NT2/D1 (cell line): ENCODE results near the gene FNDC1.

Experiments
- DNase-seq: peaks from one replicate; pipeline ENCODE4 v3.0.0-alpha.2; 2011; ENCODE audit warnings: low read depth, low spot score
- H3K27me3 ChIP-seq: 2 replicates; pipeline ENCODE4 v1.6.0; 2011; ENCODE audit warnings: mild to moderate bottlenecking; ENCODE audit not compliant: insufficient read length, insufficient read depth
- H3K36me3 ChIP-seq: 2 replicates; pipeline ENCODE4 v1.6.1; 2011; ENCODE audit warnings: mild to moderate bottlenecking, low read length, mixed read lengths; ENCODE audit not compliant: insufficient read depth, insufficient read length
- H3K4me1 ChIP-seq: 2 replicates; pipeline ENCODE4 v1.5.1; 2011; ENCODE audit not compliant: insufficient read depth, insufficient read length
- H3K4me3 ChIP-seq: 2 replicates; pipeline ENCODE4 v1.5.1; 2011; ENCODE audit warnings: low read depth; ENCODE audit not compliant: insufficient read length
- H3K9ac ChIP-seq: 2 replicates; pipeline ENCODE4 v1.6.0; 2011; ENCODE audit warnings: low read depth; ENCODE audit not compliant: insufficient read length
- H3K9me3 ChIP-seq: 2 replicates; pipeline ENCODE4 v1.5.1; 2011; ENCODE audit warnings: mild to moderate bottlenecking, low read length; ENCODE audit not compliant: insufficient read depth
- SUZ12 ChIP-seq: IDR thresholded peaks from 2 replicates; pipeline ENCODE4 v1.6.1; 2011; ENCODE audit not compliant: insufficient read length, insufficient read depth; ENCODE audit errors: extremely low read depth
- YY1 ChIP-seq: IDR thresholded peaks from 2 replicates; pipeline ENCODE4 v1.6.1; 2011; ENCODE audit not compliant: insufficient read length, insufficient read depth
- ZNF274 ChIP-seq: IDR thresholded peaks from 2 replicates; pipeline ENCODE4 v1.6.1; 2011; ENCODE audit warnings: mild to moderate bottlenecking, low read depth, low read length

Gene FNDC1

GRCh38 chr6:159170999-159171712 is 2.0 kb downstream of the FNDC1 start:
- TF ChIP-seq SUZ12 (no peak), YY1 (no peak)
- Histone ChIP-seq H3K36me3 (no peaks in the 10 kb centered on the region), H3K9me3 (peaks cover 13% of the 10 kb centered on the region; the same call in 1 of the 2 replicates), H3K9ac (peak overlapping the region; percentile 36), H3K4me3 (no peak overlapping the region), H3K27me3 (peaks cover 76% of the 10 kb centered on the region), H3K4me1 (no peaks in the 10 kb centered on the region)
- no peak for DNase-seq

GRCh38 chr6:159172091-159172491 is 2.9 kb downstream of the FNDC1 start:
- no peaks in the 10 kb centered on the region for H3K36me3 ChIP-seq
- peaks cover 13% of the 10 kb centered on the region; the same call in 1 of the 2 replicates for H3K9me3 ChIP-seq
- TF ChIP-seq SUZ12 = no peak
- no peak for TF ChIP-seq YY1
- no peak for TF ChIP-seq ZNF274
- peaks cover 68% of the 10 kb centered on the region for H3K27me3 ChIP-seq
- no peak overlapping the region for H3K9ac ChIP-seq
- H3K4me1 ChIP-seq = no peaks in the 10 kb centered on the region
- no peak for DNase-seq
- no peak overlapping the region for H3K4me3 ChIP-seq

GRCh38 chr6:159174263-159174969 is 5.2 kb downstream of the FNDC1 start:
- H3K4me1 ChIP-seq = no peaks in the 10 kb centered on the region
- peak; percentile 35 for DNase-seq
- H3K9me3 ChIP-seq = no peaks in the 10 kb centered on the region
- peaks cover 49% of the 10 kb centered on the region for H3K27me3 ChIP-seq
- no peak overlapping the region for H3K4me3 ChIP-seq
- H3K36me3 ChIP-seq = no peaks in the 10 kb centered on the region
- no peak overlapping the region for H3K9ac ChIP-seq
- no peak for TF ChIP-seq ZNF274
- TF ChIP-seq YY1 = no peak
- no peak for TF ChIP-seq SUZ12

GRCh38 chr6:159176913-159177312 is 7.7 kb downstream of the FNDC1 start:
- Histone ChIP-seq H3K4me1 (no peaks in the 10 kb centered on the region), H3K27me3 (peaks cover 34% of the 10 kb centered on the region)
- TF ChIP-seq SUZ12 (no peak), YY1 (no peak), ZNF274 (no peak)

GRCh38 chr6:159178847-159179246 is 9.6 kb downstream of the FNDC1 start:
- DNase-seq = no peak
- Histone ChIP-seq H3K27me3 (peaks cover 22% of the 10 kb centered on the region), H3K4me3 (no peak overlapping the region), H3K36me3 (no peaks in the 10 kb centered on the region), H3K4me1 (no peaks in the 10 kb centered on the region), H3K9ac (no peak overlapping the region), H3K9me3 (no peaks in the 10 kb centered on the region)
- TF ChIP-seq YY1 = no peak
- TF ChIP-seq SUZ12 = no peak
- no peak for TF ChIP-seq ZNF274

More at GRCh38 chr6:159176913-159177312, 7.7 kb downstream of the FNDC1 start:
- H3K4me3 ChIP-seq = no peak overlapping the region
- DNase-seq = no peak
- no peaks in the 10 kb centered on the region for H3K36me3 ChIP-seq
- H3K9me3 ChIP-seq = no peaks in the 10 kb centered on the region
- no peak overlapping the region for H3K9ac ChIP-seq

- Histone ChIP-seq H3K27me3 (peaks cover 11% of the 10 kb centered on the region), H3K9me3 (0 out of 2 replicates have a peak, but pooled peaks cover 1% of the 10 kb centered on the region), H3K9ac (no peak overlapping the region), H3K4me1 (no peaks in the 10 kb centered on the region), H3K4me3 (no peak overlapping the region), H3K36me3 (no peaks in the 10 kb centered on the region)
- no peak for DNase-seq
- TF ChIP-seq ZNF274 = no peak
These were observed 10.8 kb downstream of the FNDC1 start for GRCh38 chr6:159180001-159180400.

- Histone ChIP-seq H3K9me3 (peaks cover 9% of the 10 kb centered on the region), H3K9ac (no peak overlapping the region), H3K27me3 (no peaks in the 10 kb centered on the region), H3K36me3 (no peaks in the 10 kb centered on the region), H3K4me3 (no peak overlapping the region), H3K4me1 (no peaks in the 10 kb centered on the region)
- DNase-seq = no peak
- TF ChIP-seq ZNF274 (no peak), YY1 (no peak), SUZ12 (no peak)
These were observed 12.7 kb downstream of the FNDC1 start for GRCh38 chr6:159181914-159182313.
